Measurements from ENCODE around the gene FGB. TPM values are rescaled to one million over a fixed set of nuclear protein-coding genes. Genes with fewer than 3 reads are reported as not detected.

Gene FGB
- total and polyA plus RNA-seq, 9 donors, result 0.20 to 5.0 (median 1.7) TPM; not detected in 5

GRCh38 chr4:154597798-154598774, 35.3 kb downstream of the FGB start:
- Histone ChIP-seq H3K9me3 (no peaks in the 10 kb centered on the region), H3K36me3 (no peaks in the 10 kb centered on the region), H3K27me3 (no peaks in the 10 kb centered on the region), H3K27ac (no peak overlapping the region), H3K4me1 (ENCODE audit: insufficient read depth) (no peaks in the 10 kb centered on the region), H3K4me3 (no peak overlapping the region)
- intact Hi-C loops (cut with DNase I), result no loop called here
- WGBS, 3 donors, result 54 to 70% (median 67%) methylated on average over 7 of the region's 7 CpGs
- no peak for DNase-seq
- TF ChIP-seq CTCF (IDR thresholded peaks at IDR 0.05) (no peak), EP300 (IDR thresholded peaks at IDR 0.05) (no peak), POLR2A (IDR thresholded peaks at IDR 0.05) (no peak)

DNA sequence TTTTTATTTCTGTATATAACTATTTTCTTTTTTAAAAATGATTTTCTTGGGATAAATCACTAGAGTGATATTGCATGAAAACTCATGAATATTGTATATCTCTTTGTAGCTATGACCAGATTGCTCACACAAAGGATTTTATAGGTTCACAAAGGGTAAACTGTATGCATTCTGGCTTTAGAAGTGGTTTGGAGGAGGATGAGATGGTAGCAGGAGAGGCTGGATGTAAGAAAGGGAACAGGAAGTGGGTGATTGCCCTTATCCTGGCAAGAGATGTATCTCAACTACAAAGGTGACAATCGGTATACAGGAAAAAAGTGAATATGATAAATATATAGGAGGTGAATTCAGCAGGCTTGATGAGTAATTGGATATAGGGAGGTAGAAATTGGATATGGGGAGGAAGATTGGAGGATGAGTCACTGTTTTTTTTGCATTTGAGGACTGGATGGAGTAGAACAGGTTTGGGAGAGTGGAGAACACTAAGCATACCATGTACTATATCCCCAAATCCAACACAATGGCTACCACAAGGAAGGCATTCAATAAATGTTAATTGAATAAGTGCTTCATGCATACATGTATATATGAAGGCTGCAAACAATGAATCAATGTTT, 39.7 kb downstream of the FGB start:
- no peaks in the 10 kb centered on the region for H3K36me3 ChIP-seq
- H3K27me3 ChIP-seq, result no peaks in the 10 kb centered on the region
- intact Hi-C loops (cut with DNase I), result no loop called here
- H3K4me3 ChIP-seq, result no peak overlapping the region
- TF ChIP-seq POLR2A (IDR thresholded peaks at IDR 0.05) (no peak), EP300 (IDR thresholded peaks at IDR 0.05) (no peak), CTCF (IDR thresholded peaks at IDR 0.05) (no peak)
- H3K4me1 ChIP-seq (ENCODE audit: insufficient read depth), result no peaks in the 10 kb centered on the region
- DNase-seq, result no peak
- WGBS, 3 donors, result 81 to 82% (median 81%) methylated on average over 1 of the region's 1 CpG
- no peaks in the 10 kb centered on the region for H3K9me3 ChIP-seq
- no peak overlapping the region for H3K27ac ChIP-seq

DNA sequence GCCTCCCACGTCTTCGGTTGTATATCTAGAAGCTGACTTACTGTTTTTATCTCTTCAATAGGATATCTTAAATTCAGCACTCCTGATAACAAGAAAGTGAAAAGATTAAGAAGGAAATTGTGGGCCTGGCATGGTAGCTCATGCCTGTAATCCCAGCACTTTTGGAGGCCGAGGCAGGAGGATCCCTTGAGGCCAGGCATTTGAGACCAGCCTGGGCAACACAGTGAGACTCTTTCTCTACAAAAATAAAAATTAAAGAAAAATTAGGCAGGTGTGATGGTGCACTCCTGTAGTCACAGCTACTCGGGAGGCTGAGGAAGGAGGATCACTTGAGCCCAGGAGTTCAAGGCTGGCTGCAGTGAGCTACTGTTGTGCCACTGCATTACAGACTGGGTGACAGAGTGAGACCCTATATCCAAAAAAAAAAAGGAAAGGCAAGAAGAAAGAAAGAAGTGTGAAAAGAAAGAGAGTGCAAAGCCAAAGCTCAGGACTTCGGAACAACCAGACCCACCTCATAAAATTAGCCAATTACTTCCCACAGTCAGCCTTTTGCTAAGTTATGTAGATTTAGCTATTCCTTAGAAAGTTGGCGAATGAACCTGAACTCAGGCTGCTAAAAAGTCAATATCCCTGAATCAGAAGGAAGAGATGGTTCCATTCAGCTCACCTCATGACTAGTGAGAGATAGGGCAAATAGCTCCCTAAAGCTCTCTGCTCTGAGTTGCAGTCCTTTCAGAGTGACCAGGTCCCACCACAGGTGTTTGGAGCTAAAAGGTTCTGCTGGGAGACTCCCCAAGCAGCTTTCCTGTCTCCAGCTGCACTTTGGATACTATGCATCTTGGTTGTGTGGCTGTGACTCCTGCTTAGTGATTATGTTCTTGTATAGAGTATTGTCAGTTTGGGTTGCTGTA, 40.5 kb downstream of the FGB start:
- Histone ChIP-seq H3K27me3 (no peaks in the 10 kb centered on the region), H3K27ac (no peak overlapping the region), H3K36me3 (no peaks in the 10 kb centered on the region), H3K9me3 (no peaks in the 10 kb centered on the region), H3K4me1 (ENCODE audit: insufficient read depth) (no peaks in the 10 kb centered on the region), H3K4me3 (no peak overlapping the region)
- intact Hi-C loops (cut with DNase I), result no loop called here
- 86 to 88% (median 87%) methylated on average over 6 of the region's 6 CpGs for WGBS, 3 donors
- TF ChIP-seq CTCF (IDR thresholded peaks at IDR 0.05) (no peak), POLR2A (IDR thresholded peaks at IDR 0.05) (no peak), EP300 (IDR thresholded peaks at IDR 0.05) (no peak)
- DNase-seq, result no peak

DNA sequence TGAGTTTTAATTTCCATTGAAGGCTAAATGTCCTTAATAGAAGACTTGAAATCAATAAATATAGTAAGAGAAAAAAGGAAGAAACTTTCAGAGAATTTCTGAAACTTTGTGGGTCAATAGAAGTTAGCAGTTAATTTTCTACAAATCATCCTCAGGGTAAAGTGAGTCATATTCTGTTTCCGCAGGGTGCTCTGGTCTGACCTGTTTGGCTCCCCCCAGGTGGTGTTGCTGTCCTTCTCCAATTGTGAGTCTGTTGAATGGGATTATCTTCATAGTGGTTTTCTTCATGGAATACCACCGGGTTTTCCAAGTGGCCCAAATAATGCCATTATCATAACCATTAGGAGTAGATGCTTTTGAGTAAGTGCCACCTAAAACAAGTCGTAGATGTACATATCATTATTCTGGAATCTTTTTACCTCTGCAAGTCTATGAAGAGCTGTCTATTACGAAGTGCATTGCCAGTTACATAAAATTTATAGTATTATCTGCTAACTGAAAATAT, 41.9 kb downstream of the FGB start:
- Histone ChIP-seq H3K27ac (no peak overlapping the region), H3K36me3 (no peaks in the 10 kb centered on the region), H3K9me3 (no peaks in the 10 kb centered on the region), H3K4me3 (no peak overlapping the region), H3K27me3 (no peaks in the 10 kb centered on the region), H3K4me1 (ENCODE audit: insufficient read depth) (no peaks in the 10 kb centered on the region)
- WGBS, 3 donors, result 68 to 81% (median 79%) methylated on average over 4 of the region's 4 CpGs
- TF ChIP-seq CTCF (IDR thresholded peaks at IDR 0.05) (no peak), EP300 (IDR thresholded peaks at IDR 0.05) (no peak), POLR2A (IDR thresholded peaks at IDR 0.05) (no peak)
- no peak for DNase-seq
- intact Hi-C loops (cut with DNase I), result no loop called here
